SU-DHL-6 (cell line): ENCODE results near the gene TFF2.

ENCODE experiments used
- EZH2phosphoT487 ChIP-seq: fragments of 200-600 bp; sonication (generic), shearing (Covaris generic); conservative IDR thresholded peaks from 2 replicates; pipeline ENCODE4 v1.6.1; 2018; ENCODE audit warnings: mild to moderate bottlenecking, antibody characterized with exemption, low read length, moderate library complexity, mixed read lengths
- TF ChIP-seq, protein P1 (sequence below): fragments of 200-600 bp; sonication (generic); IDR thresholded peaks from one replicate; pipeline ENCODE4 v1.5.1; 2017; ENCODE audit warnings: antibody characterized with exemption, mild to moderate bottlenecking, low read length, moderate library complexity; ENCODE audit not compliant: insufficient read depth, poor library complexity, severe bottlenecking

DNA sequence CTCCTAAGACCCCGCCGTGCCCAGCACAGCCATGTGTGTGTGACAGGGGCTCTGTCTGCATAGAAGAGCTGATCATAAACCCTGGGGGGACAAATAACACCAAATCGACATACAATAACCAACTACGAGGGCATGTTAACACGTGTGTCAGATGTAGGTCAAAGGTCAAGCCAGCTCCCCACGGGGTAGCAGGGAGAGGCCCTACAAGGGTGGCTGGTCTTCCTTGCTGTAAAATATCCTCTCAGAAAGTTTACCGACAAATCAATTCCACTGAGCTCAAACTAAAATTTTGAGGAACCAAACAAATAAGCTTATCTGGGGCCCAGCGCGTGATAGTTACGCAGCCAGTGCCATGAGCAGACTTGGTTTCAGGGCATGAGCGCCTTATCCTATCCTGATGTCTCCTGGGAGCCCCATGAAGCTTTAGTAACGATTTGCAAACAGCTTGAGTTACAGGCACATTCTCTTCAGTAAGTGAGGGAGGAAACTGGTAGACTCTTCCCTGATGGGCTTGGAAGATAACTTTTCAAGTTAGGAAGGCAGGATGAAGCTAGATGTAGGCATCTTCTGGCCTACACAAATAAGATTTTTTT lies 47.7 kb upstream of the TFF2 start:
- TF ChIP-seq, protein P1, sequence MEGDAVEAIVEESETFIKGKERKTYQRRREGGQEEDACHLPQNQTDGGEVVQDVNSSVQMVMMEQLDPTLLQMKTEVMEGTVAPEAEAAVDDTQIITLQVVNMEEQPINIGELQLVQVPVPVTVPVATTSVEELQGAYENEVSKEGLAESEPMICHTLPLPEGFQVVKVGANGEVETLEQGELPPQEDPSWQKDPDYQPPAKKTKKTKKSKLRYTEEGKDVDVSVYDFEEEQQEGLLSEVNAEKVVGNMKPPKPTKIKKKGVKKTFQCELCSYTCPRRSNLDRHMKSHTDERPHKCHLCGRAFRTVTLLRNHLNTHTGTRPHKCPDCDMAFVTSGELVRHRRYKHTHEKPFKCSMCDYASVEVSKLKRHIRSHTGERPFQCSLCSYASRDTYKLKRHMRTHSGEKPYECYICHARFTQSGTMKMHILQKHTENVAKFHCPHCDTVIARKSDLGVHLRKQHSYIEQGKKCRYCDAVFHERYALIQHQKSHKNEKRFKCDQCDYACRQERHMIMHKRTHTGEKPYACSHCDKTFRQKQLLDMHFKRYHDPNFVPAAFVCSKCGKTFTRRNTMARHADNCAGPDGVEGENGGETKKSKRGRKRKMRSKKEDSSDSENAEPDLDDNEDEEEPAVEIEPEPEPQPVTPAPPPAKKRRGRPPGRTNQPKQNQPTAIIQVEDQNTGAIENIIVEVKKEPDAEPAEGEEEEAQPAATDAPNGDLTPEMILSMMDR: no peak
- no peak for TF ChIP-seq EZH2phosphoT487
